K562 (cell line): ENCODE results near the gene SNX1. TPM values are rescaled to one million over a fixed set of nuclear protein-coding genes. Genes with fewer than 3 reads are reported as not detected.

Experiments
- MYC ChIP-seq, 2 experiments: fragments of 250-450 bp in 1 of 2; sonication (Bioruptor Pico) in 1 of 2; IDR thresholded peaks; 2 replicates each; pipeline versions ENCODE4 v1.5.1 to v1.6.1; 2012 to 2021; ENCODE audit warnings: low read depth in 2 of 2, borderline replicate concordance in 1 of 2, improper control_type of control experiment in 1 of 2, low read length in 1 of 2, mild to moderate bottlenecking in 1 of 2, moderate library complexity in 1 of 2
- NCOR1 ChIP-seq: fragments of 450-650 bp; IDR thresholded peaks from 2 replicates; pipeline ENCODE4 v1.6.1; 2016; ENCODE audit warnings: mild to moderate bottlenecking, moderate library complexity
- POLR2AphosphoS5 ChIP-seq: IDR thresholded peaks from 2 replicates; pipeline ENCODE4 v1.6.1; 2011; ENCODE audit warnings: mild to moderate bottlenecking, low read depth, low read length, moderate library complexity; ENCODE audit not compliant: control insufficient read depth, insufficient read depth
- RBFOX2 ChIP-seq: fragments of 200-400 bp; formaldehyde crosslinking; IDR thresholded peaks from 2 replicates; pipeline ENCODE4 v1.6.1; 2017; ENCODE audit warnings: low read depth, mild to moderate bottlenecking, low read length, moderate library complexity
- SMAD2 ChIP-seq: fragments of 150-350 bp; IDR thresholded peaks from 2 replicates; pipeline ENCODE4 v1.6.1; 2014; ENCODE audit warnings: low read depth, mild to moderate bottlenecking, low read length
- SMC3 ChIP-seq: conservative IDR thresholded peaks from 2 replicates; pipeline ENCODE4 v1.6.1; 2011; ENCODE audit warnings: low read depth, low read length, improper control_type of control experiment; ENCODE audit not compliant: insufficient read depth
- ZC3H8 ChIP-seq: fragments of 450-650 bp; IDR thresholded peaks from 2 replicates; pipeline ENCODE4 v1.6.1; 2017
- ZKSCAN1 ChIP-seq: fragments of 150-350 bp; IDR thresholded peaks from 2 replicates; pipeline ENCODE4 v1.6.1; 2016; ENCODE audit warnings: low read depth, low read length
- ZNF407 ChIP-seq: fragments of 450-650 bp; IDR thresholded peaks from 2 replicates; pipeline ENCODE4 v1.6.1; 2016; ENCODE audit warnings: low read depth
- polyA plus RNA-seq, 8 experiments: library from polyadenylated mRNA; depleted of rRNA in 4 of 8; stranded (reverse) in 5 of 8; unstranded in 3 of 8; fragments of >200 nt; fragmentation: Nextera tagmentation in 2 of 8; fragmentation: Illumina TruSeq in 1 of 8; extraction: Ambion mirVana in 2 of 8; extraction: Trizol in 1 of 8; gene quantifications; 2 replicates each; pipeline versions ENCODE4 v1.2.1 to v1.2.3, GENCODE V29; 2011 to 2014; ENCODE audit warnings: inconsistent platforms in 1 of 8, missing spikeins in 1 of 8
- total RNA-seq, 7 experiments: library from RNA; depleted of rRNA in 6 of 7; stranded (reverse); fragments of >200 nt in 6 of 7; fragmentation: Illumina TruSeq in 2 of 7; extraction: Trizol in 2 of 7; gene quantifications; 2 replicates each; pipeline versions ENCODE4 v1.2.1 to v1.2.3, GENCODE V29; 2011 to 2021; ENCODE audit warnings: low replicate concordance in 1 of 7

Gene SNX1
- total and polyA plus RNA-seq, 9 of the 15 experiments (the other 6 are each of a cell fraction or from before 2014, with no cell fraction given), result 11.0 to 105 (median 59.9) TPM

- TF ChIP-seq ZC3H8 (no peak), POLR2AphosphoS5 (peak; percentile 77), SMC3 (no peak), ZKSCAN1 (peak; percentile 49; the same call in 1 of the 2 replicates), RBFOX2 (peak; percentile 90), ZNF407 (peak; percentile 92), SMAD2 (no peak), NCOR1 (no peak), MYC (IDR thresholded peaks at IDR 0.05; ENCODE audit: low read depth, low read length) (peak; percentile 33), MYC (CRISPR knock-in tag; IDR thresholded peaks at IDR 0.05; ENCODE audit: borderline replicate concordance, low read depth) (no peak)
Measured at GRCh38 chr15:64093627-64094417, 2.0 kb upstream of the SNX1 start, which contains the start of gene CIAO2A (continued).
